ENCODE measurements around the gene CD82. TPM values are rescaled to one million over a fixed set of nuclear protein-coding genes. Genes with fewer than 3 reads are reported as not detected.

CD82 gene
- total RNA-seq, 1 experiment from 2014 or later, result 4.5 TPM

GRCh38 chr11:44591557-44591956 is 26.1 kb downstream of the CD82 start:
- H4K91ac ChIP-seq (ENCODE audit: insufficient read length, low read depth, low read length), result no peak overlapping the region
- Mint-ChIP-seq H3K4me1 (peaks cover 15 to 30% of the 10 kb centered on the region in 2 experiments), H3K4me3 (no peak overlapping the region), H3K9me3 (no peaks in the 10 kb centered on the region; a peak in 1 of 5 replicates), H3K36me3 (ENCODE audit: insufficient read depth in 1 of 3, low read depth in 3 of 3) (no peaks in the 10 kb centered on the region), H3K27ac (no peak overlapping the region; a peak in 1 of 7 replicates), H3K27me3 (ENCODE audit: low read depth) (no peaks in the 10 kb centered on the region; the same call in 1 of the 2 replicates)
- no peak overlapping the region for H2AK5ac ChIP-seq (ENCODE audit: insufficient read length, low read length)
- H2BK20ac ChIP-seq (ENCODE audit: low read depth, low read length, poor library complexity, severe bottlenecking), result no peak overlapping the region
- H3K56ac ChIP-seq (ENCODE audit: insufficient read length, low read depth, low read length), result no peak overlapping the region
- no peaks in the 10 kb centered on the region for H3K23me2 ChIP-seq (ENCODE audit: insufficient read length, low read depth, low read length, poor library complexity, severe bottlenecking)
- H3K79me1 ChIP-seq (ENCODE audit: insufficient read depth, low read depth, low read length, poor library complexity, severe bottlenecking), result no peaks in the 10 kb centered on the region
- no peak overlapping the region for H3T11ph ChIP-seq (ENCODE audit: low read length)
- H2AFZ ChIP-seq (ENCODE audit: low read length), result no peak overlapping the region
- H4K20me1 ChIP-seq (ENCODE audit: control insufficient read depth, insufficient read depth, insufficient read length), result no peaks in the 10 kb centered on the region
- H3K79me2 ChIP-seq (ENCODE audit: insufficient read depth, low read length), result no peaks in the 10 kb centered on the region
- no peak overlapping the region for H4K5ac ChIP-seq (ENCODE audit: insufficient read length, low read depth, low read length)
- no peak for TF ChIP-seq CTCF (conservative IDR thresholded peaks at IDR 0.05)
- no peak for DNase-seq
- no peak overlapping the region for H3K4ac ChIP-seq (ENCODE audit: low read depth, low read length)
- no peak overlapping the region for H2BK15ac ChIP-seq (ENCODE audit: low read depth, low read length)
- no peak overlapping the region for H3K14ac ChIP-seq (ENCODE audit: insufficient read depth, low read length)
- H4K8ac ChIP-seq (replicated peaks; ENCODE audit: insufficient read length, low read depth, low read length), result no peak overlapping the region
- H3K9me3 ChIP-seq (ENCODE audit: control insufficient read depth, low read depth, low read length), result no peaks in the 10 kb centered on the region
- no peaks in the 10 kb centered on the region; the same call in 1 of the 2 replicates for H3K4me1 ChIP-seq (ENCODE audit: insufficient read depth, low read length)
- H3K18ac ChIP-seq (ENCODE audit: insufficient read length, low read depth, low read length), result no peak overlapping the region
- H3K4me2 ChIP-seq (ENCODE audit: insufficient read depth, insufficient read length, low read length), result no peak overlapping the region
- H2BK12ac ChIP-seq (ENCODE audit: insufficient read length, low read depth, low read length), result no peak overlapping the region
- H3K27me3 ChIP-seq (ENCODE audit: insufficient read depth, low read length), result no peaks in the 10 kb centered on the region
- H2BK120ac ChIP-seq (ENCODE audit: low read depth, low read length, poor library complexity, severe bottlenecking), result no peak overlapping the region
- no peak overlapping the region for H3K23ac ChIP-seq (ENCODE audit: insufficient read length, low read depth, low read length)
- H3K27ac ChIP-seq (ENCODE audit: insufficient read length, low read depth, low read length), result no peak overlapping the region
- H2BK5ac ChIP-seq (ENCODE audit: insufficient read length, low read length), result no peak overlapping the region
- H3K9ac ChIP-seq (ENCODE audit: extremely low read depth, insufficient read length, low read length), result no peak overlapping the region
- no CpG with 5 or more reads among the region's 4 CpGs for WGBS (ENCODE audit: extremely low coverage, insufficient read length, low lambda C conversion rate)
